GM19397 (cell line): Measurements from ENCODE around the gene PLD1.
"Not testable (repeated sequence)": the region's sequence is repeated elsewhere in the genome, so short reads cannot be mapped to it uniquely, and the experiment has no call there.

Experiments used
- ATAC-seq: cut with Tn5 transposase; IDR thresholded peaks from one replicate; pipeline ENCODE4 v1.9.1; 2021; ENCODE audit warnings: mild to moderate bottlenecking, moderate library complexity; ENCODE audit not compliant: unreplicated experiment

Gene PLD1

GRCh38 chr3:171815973-171816595 lies 5.8 kb upstream of the PLD1 start:
- no peak for ATAC-seq

GRCh38 chr3:171814662-171815061 lies 4.4 kb upstream of the PLD1 start:
- not testable (repeated sequence) for ATAC-seq

- ATAC-seq: no peak
Observed at GRCh38 chr3:171813897-171814460, 3.7 kb upstream of the PLD1 start.

GRCh38 chr3:171813278-171813896 lies 3.1 kb upstream of the PLD1 start:
- no peak for ATAC-seq

GRCh38 chr3:171812811-171813210 lies 2.5 kb upstream of the PLD1 start:
- no peak for ATAC-seq

- ATAC-seq: no peak
Observed at GRCh38 chr3:171811913-171812335, 1.6 kb upstream of the PLD1 start.

- no peak for ATAC-seq
Observed at GRCh38 chr3:171811295-171811912, 1.1 kb upstream of the PLD1 start.

- ATAC-seq: no peak
Observed at GRCh38 chr3:171810629-171811294, 479 bp upstream of the PLD1 start.

GRCh38 chr3:171809611-171809860 lies 747 bp downstream of the PLD1 start:
- ATAC-seq: peak; percentile 32

GRCh38 chr3:171807806-171808205 lies 2.5 kb downstream of the PLD1 start:
- ATAC-seq: no peak

- no peak for ATAC-seq
Observed at GRCh38 chr3:171807129-171807675, 3.1 kb downstream of the PLD1 start.

GRCh38 chr3:171806200-171807128 lies 3.8 kb downstream of the PLD1 start:
- ATAC-seq: no peak

GRCh38 chr3:171805687-171806086 lies 4.6 kb downstream of the PLD1 start:
- ATAC-seq: no peak

GRCh38 chr3:171804618-171805389 lies 5.5 kb downstream of the PLD1 start:
- ATAC-seq: no peak

- no peak for ATAC-seq
Observed at GRCh38 chr3:171803044-171803443, 7.2 kb downstream of the PLD1 start.

GRCh38 chr3:171802590-171802956 lies 7.7 kb downstream of the PLD1 start:
- no peak for ATAC-seq

- ATAC-seq: no peak
Observed at GRCh38 chr3:171801738-171802589, 8.3 kb downstream of the PLD1 start.

- ATAC-seq: no peak
Observed at GRCh38 chr3:171799501-171799900, 10.8 kb downstream of the PLD1 start.

- no peak for ATAC-seq
Observed at GRCh38 chr3:171797873-171798272, 12.4 kb downstream of the PLD1 start.
